PC-3 (cell line): ENCODE data around the gene PRPF6. TPM values are rescaled to one million over a fixed set of nuclear protein-coding genes. Genes with fewer than 3 reads are reported as not detected.
"Not testable (repeated sequence)": the region's sequence is repeated elsewhere in the genome, so short reads cannot be mapped to it uniquely, and the experiment has no call there.

Source experiments
- ATAC-seq: fragments of 200-7000 bp; cut with Tn5 transposase; 2 replicates; pipeline ENCODE4 v1.9.1; 2020; ENCODE audit warnings: mild to moderate bottlenecking, moderate library complexity
- BruUV-seq: library from RNA; stranded (reverse); fragments of 400-500 nt; replicated peaks from 2 replicates; lab custom pipeline; 2021; lab: Mats Ljungman, UMichigan
- CTCF ChIA-PET: fragments of 300-600 bp; sonication (Branson Sonifier 250); formaldehyde crosslinking; loops from one replicate; lab custom pipeline; 2022; ENCODE audit warnings: antibody characterized with exemption; lab: Charles Lee
- POLR2A ChIA-PET: fragments of 300-600 bp; sonication (Branson Sonifier 250); formaldehyde crosslinking; loops from one replicate; lab custom pipeline; 2022; ENCODE audit warnings: antibody characterized with exemption; ENCODE audit not compliant: unreplicated experiment; lab: Charles Lee
- DNase-seq: peaks from one replicate; pipeline ENCODE4 v3.0.0-alpha.2; 2015
- H2AFZ ChIP-seq: fragments of 300-600 bp; sonication (generic); 2 replicates; pipeline ENCODE4 v1.6.0; 2016; ENCODE audit warnings: antibody characterized with exemption, low read length
- H3F3A ChIP-seq: fragments of 300-600 bp; sonication (generic); one replicate; pipeline ENCODE4 v1.6.0; 2017; ENCODE audit warnings: antibody characterized with exemption, low read length, control low read depth, mild to moderate bottlenecking; ENCODE audit not compliant: unreplicated experiment
- H3K27ac ChIP-seq: fragments of 300-600 bp; sonication (generic); 2 replicates; pipeline ENCODE4 v1.5.1; 2016; ENCODE audit warnings: mild to moderate bottlenecking, low read length
- H3K27me3 ChIP-seq: fragments of 300-600 bp; sonication (generic); 2 replicates; pipeline ENCODE4 v1.6.1; 2016; ENCODE audit warnings: low read length, mixed read lengths
- H3K36me3 ChIP-seq: fragments of 300-600 bp; sonication (generic); 2 replicates; pipeline ENCODE4 v1.6.1; 2016; ENCODE audit warnings: low read depth, mixed run types, low read length, mixed read lengths
- H3K4me1 ChIP-seq: fragments of 300-600 bp; sonication (generic); 2 replicates; pipeline ENCODE4 v1.5.1; 2016; ENCODE audit warnings: low read length; ENCODE audit not compliant: insufficient read depth
- H3K4me2 ChIP-seq: fragments of 300-600 bp; sonication (generic); 2 replicates; pipeline ENCODE4 v1.6.0; 2016; ENCODE audit warnings: low read length
- H3K4me3 ChIP-seq: fragments of 300-600 bp; sonication (generic); 2 replicates; pipeline ENCODE4 v1.5.1; 2016; ENCODE audit warnings: mild to moderate bottlenecking, low read length, mixed read lengths
- H3K79me2 ChIP-seq: fragments of 300-600 bp; sonication (generic); 2 replicates; pipeline ENCODE4 v1.6.1; 2017; ENCODE audit warnings: low read length, mixed read lengths
- H3K9ac ChIP-seq: fragments of 300-600 bp; sonication (generic); 2 replicates; pipeline ENCODE4 v1.6.0; 2016; ENCODE audit warnings: mild to moderate bottlenecking, low read length
- H3K9me2 ChIP-seq: fragments of 300-600 bp; sonication (generic); replicated peaks from 2 replicates; pipeline ENCODE4 v1.6.1; 2016; ENCODE audit warnings: mixed run types, low read length, mixed read lengths
- H3K9me3 ChIP-seq: fragments of 300-600 bp; sonication (generic); 2 replicates; pipeline ENCODE4 v1.6.1; 2016; ENCODE audit warnings: low read length, mixed read lengths
- H4K20me1 ChIP-seq: fragments of 300-600 bp; sonication (generic); 2 replicates; pipeline ENCODE4 v1.6.1; 2016; ENCODE audit warnings: low read length, mixed read lengths
- CTCF ChIP-seq: fragments of 300-600 bp; sonication (generic); conservative IDR thresholded peaks from 2 replicates; pipeline ENCODE4 v1.5.1; 2017; ENCODE audit warnings: antibody characterized with exemption, low read depth, mild to moderate bottlenecking, low read length
- EZH2 ChIP-seq: fragments of 300-600 bp; sonication (generic); IDR thresholded peaks from one replicate; pipeline ENCODE4 v1.6.1; 2017; ENCODE audit warnings: antibody characterized with exemption, mild to moderate bottlenecking, low read length; ENCODE audit not compliant: unreplicated experiment
- EZH2phosphoT487 ChIP-seq: fragments of 300-600 bp; sonication (generic); IDR thresholded peaks from 2 replicates; pipeline ENCODE4 v1.6.1; 2018; ENCODE audit warnings: mild to moderate bottlenecking, antibody characterized with exemption, low read length, borderline replicate concordance
- intact Hi-C: fragments of 100-400 bp; cut with micrococcal nuclease; formaldehyde crosslinking; loops from 2 replicates; pipeline ENCODE4 v1.9.0; 2023
- total RNA-seq: library from RNA; depleted of rRNA; stranded (reverse); fragments of >200 nt; gene quantifications from 2 replicates; pipeline ENCODE4 v1.2.3, GENCODE V29; 2014

PRPF6 gene
- total RNA-seq, 1 experiment from 2014 or later: 67.1 TPM

- ATAC-seq: no peak
- peaks cover 57% of the 10 kb centered on the region for H3K36me3 ChIP-seq
- peak overlapping the region; percentile 32; the same call in 1 of the 2 replicates for H3K27ac ChIP-seq
- POLR2A ChIA-PET: no interaction called here
- no peak for DNase-seq
- CTCF ChIA-PET: no interaction called here
- H3K4me3 ChIP-seq: no peak overlapping the region
- H3K9ac ChIP-seq: no peak overlapping the region
- no peak overlapping the region for H2AFZ ChIP-seq
- intact Hi-C loops: no loop called here
- H3K27me3 ChIP-seq: no peaks in the 10 kb centered on the region
- H3K9me3 ChIP-seq: no peaks in the 10 kb centered on the region
- H3F3A ChIP-seq: no peaks in the 10 kb centered on the region
- no TSS peak for BruUV-seq
- H3K4me2 ChIP-seq: no peak overlapping the region
- no peaks in the 10 kb centered on the region for H3K9me2 ChIP-seq
- no peaks in the 10 kb centered on the region for H4K20me1 ChIP-seq
- TF ChIP-seq EZH2 (no peak), EZH2phosphoT487 (no peak)
- H3K79me2 ChIP-seq: 0 out of 2 replicates have a peak, but pooled peaks cover 9% of the 10 kb centered on the region
- H3K4me1 ChIP-seq: no peaks in the 10 kb centered on the region
Measured at GRCh38 chr20:64011366-64011779, 30.4 kb downstream of the PRPF6 start.

- BruUV-seq: not testable (repeated sequence)
Measured at GRCh38 chr20:64012385-64013154, 31.6 kb downstream of the PRPF6 start.

DNA sequence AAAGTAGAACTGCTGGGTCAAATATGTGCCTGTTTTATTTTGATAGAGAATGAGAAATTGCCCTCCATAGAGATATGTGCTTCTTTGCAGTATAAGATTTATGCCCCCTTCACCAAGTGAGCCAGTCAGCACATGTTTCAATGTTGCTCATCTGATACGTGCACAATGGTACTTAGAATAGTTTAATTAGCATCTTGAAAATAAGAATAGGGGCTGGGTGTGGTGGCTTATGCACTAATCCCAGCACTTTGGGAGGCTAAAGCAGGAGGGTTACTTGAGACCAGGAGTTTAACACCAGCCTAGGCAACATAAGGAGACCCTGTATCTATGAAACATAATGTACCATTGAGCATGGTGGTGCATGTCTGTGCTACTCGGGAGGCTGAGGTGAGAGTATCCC lies 34.7 kb downstream of the PRPF6 start:
- Histone ChIP-seq H2AFZ (no peak overlapping the region), H3K9me3 (no peaks in the 10 kb centered on the region), H3K27ac (no peak overlapping the region), H3K79me2 (no peaks in the 10 kb centered on the region), H3K27me3 (no peaks in the 10 kb centered on the region), H3K4me1 (no peaks in the 10 kb centered on the region), H3K4me3 (no peak overlapping the region), H4K20me1 (no peaks in the 10 kb centered on the region), H3K9ac (no peak overlapping the region), H3F3A (no peaks in the 10 kb centered on the region), H3K36me3 (peaks cover 38% of the 10 kb centered on the region), H3K9me2 (no peaks in the 10 kb centered on the region), H3K4me2 (no peak overlapping the region)
- TF ChIP-seq CTCF (no peak), EZH2phosphoT487 (no peak), EZH2 (no peak)
- POLR2A ChIA-PET: no interaction called here
- BruUV-seq: no TSS peak
- ATAC-seq: no peak
- intact Hi-C loops: no loop called here
- no peak for DNase-seq
- CTCF ChIA-PET: no interaction called here

More at GRCh38 chr20:64012385-64013154, 31.6 kb downstream of the PRPF6 start:
- H3K9me2 ChIP-seq, H3K4me2 ChIP-seq, H3K4me1 ChIP-seq, H4K20me1 ChIP-seq, H2AFZ ChIP-seq, DNase-seq, H3K27me3 ChIP-seq, H3K79me2 ChIP-seq, H3K4me3 ChIP-seq, H3K9ac ChIP-seq, ATAC-seq, H3K27ac ChIP-seq, H3F3A ChIP-seq, H3K9me3 ChIP-seq, intact Hi-C loops, CTCF ChIA-PET, POLR2A ChIA-PET: not testable (repeated sequence)
- peaks cover 54% of the 10 kb centered on the region for H3K36me3 ChIP-seq
